GM06990 (cell line): ENCODE data around the gene NAIF1.
A peak's percentile ranks its signal among the peaks of the same experiment; 100 is the strongest.

Experiments
- DNase-seq: peaks from one replicate; pipeline ENCODE4 v3.0.0-alpha.2; 2011; ENCODE audit not compliant: insufficient read length; ENCODE audit errors: extremely low read depth
- H3K27me3 ChIP-seq: replicated peaks from 2 replicates; pipeline ENCODE4 v1.6.0; 2011; ENCODE audit warnings: low read length; ENCODE audit not compliant: control insufficient read depth, insufficient read depth
- H3K36me3 ChIP-seq: 2 replicates; pipeline ENCODE4 v1.5.1; 2011; ENCODE audit warnings: low read length; ENCODE audit not compliant: control insufficient read depth, insufficient read depth
- H3K4me3 ChIP-seq: replicated peaks from 2 replicates; pipeline ENCODE4 v1.5.1; 2011; ENCODE audit warnings: low read depth, mild to moderate bottlenecking, control low read depth, low read length
- TF ChIP-seq, protein P1 (sequence below): IDR thresholded peaks from 2 replicates; pipeline ENCODE4 v1.5.1; 2011; ENCODE audit warnings: low read length, control low read depth, mild to moderate bottlenecking, inconsistent platforms; ENCODE audit not compliant: insufficient read depth, poor library complexity, severe bottlenecking

NAIF1 gene

DNA sequence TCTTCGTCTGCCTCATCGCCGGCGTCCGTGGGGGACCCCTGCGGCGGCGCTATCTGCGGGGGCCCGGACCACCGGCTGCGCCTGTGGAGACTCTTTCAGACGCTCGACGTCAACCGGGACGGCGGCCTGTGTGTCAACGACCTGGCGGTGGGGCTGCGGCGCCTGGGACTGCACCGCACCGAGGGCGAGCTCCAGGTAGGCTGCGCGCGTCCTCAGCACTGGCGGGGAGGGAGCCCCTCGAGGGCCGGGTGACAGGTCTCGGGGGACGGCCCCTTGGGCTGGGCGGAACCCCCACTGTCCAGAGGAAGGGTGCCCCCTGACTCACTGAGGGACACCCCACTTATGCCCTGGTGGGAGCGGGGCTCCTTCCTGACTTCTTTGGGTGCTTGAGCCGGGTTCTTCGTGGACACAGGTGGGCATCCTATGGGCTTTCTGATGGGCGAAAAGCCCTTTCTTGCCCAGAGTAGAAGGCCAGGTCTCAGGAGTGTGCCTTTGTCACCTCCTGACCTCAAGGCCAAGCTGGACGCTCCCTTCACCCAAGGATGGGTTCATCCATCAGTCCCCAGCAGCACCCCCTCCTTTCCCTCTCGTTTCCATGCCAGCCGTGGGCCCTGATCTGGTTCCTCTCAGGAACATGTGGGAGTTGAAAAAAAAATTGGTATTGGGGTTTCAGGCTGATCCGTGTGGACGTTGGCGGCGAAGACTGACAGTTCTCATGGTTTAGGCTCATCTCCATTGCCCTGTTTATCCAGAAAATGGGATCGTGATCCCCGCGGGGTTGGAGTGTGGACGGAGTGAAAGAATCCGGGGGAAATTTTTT is 1.5 kb upstream of the NAIF1 start:
- Histone ChIP-seq H3K36me3 (peaks cover under 1% of the 10 kb centered on the region; the same call in 1 of the 2 replicates), H3K27me3 (no peaks in the 10 kb centered on the region), H3K4me3 (peak overlapping the region; percentile 94)
- no peak for DNase-seq
- TF ChIP-seq, protein P1, sequence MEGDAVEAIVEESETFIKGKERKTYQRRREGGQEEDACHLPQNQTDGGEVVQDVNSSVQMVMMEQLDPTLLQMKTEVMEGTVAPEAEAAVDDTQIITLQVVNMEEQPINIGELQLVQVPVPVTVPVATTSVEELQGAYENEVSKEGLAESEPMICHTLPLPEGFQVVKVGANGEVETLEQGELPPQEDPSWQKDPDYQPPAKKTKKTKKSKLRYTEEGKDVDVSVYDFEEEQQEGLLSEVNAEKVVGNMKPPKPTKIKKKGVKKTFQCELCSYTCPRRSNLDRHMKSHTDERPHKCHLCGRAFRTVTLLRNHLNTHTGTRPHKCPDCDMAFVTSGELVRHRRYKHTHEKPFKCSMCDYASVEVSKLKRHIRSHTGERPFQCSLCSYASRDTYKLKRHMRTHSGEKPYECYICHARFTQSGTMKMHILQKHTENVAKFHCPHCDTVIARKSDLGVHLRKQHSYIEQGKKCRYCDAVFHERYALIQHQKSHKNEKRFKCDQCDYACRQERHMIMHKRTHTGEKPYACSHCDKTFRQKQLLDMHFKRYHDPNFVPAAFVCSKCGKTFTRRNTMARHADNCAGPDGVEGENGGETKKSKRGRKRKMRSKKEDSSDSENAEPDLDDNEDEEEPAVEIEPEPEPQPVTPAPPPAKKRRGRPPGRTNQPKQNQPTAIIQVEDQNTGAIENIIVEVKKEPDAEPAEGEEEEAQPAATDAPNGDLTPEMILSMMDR, result no peak

DNA sequence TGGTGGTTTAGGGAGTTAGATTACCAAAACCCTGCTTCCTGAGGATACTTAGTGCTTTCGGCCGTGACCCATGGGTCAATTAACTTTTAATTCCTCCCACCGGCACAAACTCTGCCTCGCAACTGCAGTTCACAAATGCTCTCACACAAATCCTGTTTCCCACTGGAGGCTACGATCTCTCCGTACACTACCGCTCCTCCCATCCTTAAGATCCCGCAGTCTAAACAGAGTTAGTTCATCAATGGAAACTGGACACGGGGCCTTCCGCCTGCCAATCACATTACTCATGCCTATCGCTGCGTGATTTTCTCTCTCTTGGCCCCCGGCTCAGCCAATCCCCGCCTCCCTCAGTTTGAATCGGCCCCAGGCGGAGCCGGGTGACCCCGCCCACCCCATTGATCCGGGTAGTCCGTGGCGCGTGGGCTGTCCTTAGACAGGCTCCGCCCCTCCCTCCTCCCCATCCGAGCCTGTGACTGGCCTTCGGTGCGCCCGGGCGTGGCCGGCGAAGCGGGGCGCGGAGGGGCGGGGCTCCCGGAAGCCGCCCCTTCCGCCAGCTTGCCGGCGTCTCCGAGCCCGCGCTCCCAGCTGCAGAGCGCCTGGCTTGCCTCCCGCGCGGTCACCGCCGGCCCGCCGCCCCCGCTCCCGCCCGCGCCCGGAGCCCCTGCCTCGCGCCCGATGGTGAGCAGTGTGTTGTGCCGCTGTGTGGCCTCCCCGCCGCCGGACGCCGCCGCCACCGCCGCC is 695 bp upstream of the NAIF1 start, which contains the start of gene SLC25A25:
SLC25A25 (plus strand) TSS at position 588 of the 741 bp plus-strand sequence; CDS start at position 676, 88 bp downstream.
- TF ChIP-seq, protein P1, result no peak

DNA sequence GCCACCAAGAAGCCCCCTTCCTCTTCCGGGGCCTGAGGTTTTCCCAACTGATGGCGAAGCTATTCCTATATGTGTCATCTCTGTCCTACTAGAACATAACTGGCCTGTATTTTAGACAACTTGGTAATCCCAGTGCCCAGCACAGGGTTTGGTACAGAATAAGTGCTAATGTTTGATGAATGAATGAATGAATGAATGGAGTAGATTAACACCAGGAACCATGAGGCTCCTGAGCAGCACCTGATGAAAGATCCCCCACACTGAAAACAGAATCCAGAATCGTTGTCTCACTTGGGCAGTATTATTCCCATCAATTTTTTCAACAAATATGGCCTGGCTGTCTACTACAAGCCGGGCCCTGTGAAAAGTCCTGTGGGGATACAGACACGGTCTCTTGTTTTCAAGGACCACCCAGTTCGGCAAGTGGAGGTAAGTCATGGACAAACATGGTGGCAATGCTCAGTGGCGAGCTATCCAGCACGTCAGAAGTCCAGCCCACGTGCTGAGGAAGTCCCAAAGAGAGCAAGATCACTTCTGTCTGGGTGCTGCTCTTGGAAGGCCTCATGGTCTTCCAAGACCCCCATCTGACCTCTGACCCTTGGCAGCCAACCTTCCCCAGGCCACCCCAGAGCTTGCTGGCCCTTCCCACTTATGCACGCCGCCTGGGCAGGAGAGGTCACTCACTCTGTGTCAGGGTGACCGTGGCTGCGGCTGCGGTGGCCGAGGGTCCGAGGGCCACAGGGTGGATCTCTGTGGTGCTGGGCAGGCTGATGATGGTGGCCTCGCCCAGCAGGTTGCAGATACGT is 1.0 kb downstream of the NAIF1 start:
- TF ChIP-seq, protein P1, result no peak
- peak overlapping the region; percentile 68 for H3K4me3 ChIP-seq
- H3K36me3 ChIP-seq, result peaks cover 3% of the 10 kb centered on the region
- DNase-seq, result no peak
- H3K27me3 ChIP-seq, result no peaks in the 10 kb centered on the region

More for the DNA sequence above, 695 bp upstream of the NAIF1 start, which contains the start of gene SLC25A25:
- Histone ChIP-seq H3K4me3 (peak within 1 kb of the TSS; percentile 94), H3K36me3 (peaks cover 3% of the 10 kb centered on the region), H3K27me3 (no peaks in the 10 kb centered on the region)
- peak; percentile 99 for DNase-seq

DNA sequence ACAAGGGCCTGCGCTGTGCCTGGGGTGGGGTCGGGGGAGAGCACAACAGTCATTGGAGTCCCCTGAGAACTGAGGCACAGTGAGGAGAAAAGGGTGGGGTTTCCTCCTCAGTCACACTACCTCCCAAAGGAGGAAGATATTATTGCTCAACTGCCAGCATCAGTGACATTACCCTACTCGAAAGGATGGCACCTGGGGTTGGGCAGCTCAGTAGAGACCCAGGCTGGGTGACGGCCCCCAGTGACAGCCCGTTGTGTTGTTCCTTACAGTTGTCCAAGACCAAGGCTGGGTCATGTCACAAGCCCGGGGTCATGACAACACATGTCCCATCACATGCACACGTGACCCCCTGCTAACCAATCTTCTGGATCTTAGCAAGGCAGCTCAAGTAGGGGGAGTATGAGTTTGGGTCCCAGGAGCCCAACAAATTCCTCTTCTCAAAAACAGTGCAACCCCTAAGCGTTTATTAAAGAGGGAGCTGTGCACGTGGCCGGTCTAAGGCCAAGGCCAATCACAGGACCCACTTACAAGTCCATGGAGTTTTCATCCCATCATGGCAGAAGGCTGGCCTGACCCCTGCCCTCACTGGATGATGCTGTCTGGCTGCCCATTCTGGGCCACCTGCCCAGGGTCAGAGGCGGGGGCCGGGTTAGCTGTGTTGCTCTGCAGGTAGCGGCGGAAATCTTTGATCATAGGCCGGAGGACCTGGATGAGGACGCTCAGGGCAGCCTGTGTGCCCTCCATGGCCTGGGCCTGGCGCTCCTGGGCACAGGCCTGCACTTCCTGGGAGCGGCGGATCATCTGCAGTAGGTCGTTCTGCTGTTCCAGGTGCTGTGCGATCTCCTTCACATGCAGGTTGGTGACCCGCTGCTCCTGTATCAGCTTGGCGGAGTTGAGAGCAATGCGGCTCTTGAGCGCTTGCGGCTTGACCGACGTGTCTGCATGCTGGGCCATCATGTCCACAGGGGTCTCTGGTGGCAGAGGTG is 4.0 kb downstream of the NAIF1 start:
- no peak overlapping the region for H3K4me3 ChIP-seq
- H3K36me3 ChIP-seq, result peaks cover 3% of the 10 kb centered on the region
- H3K27me3 ChIP-seq, result no peaks in the 10 kb centered on the region
- DNase-seq, result no peak
- TF ChIP-seq, protein P1, result no peak
